Rectal smooth muscle tissue (tissue), 1 donor: Measurements from ENCODE around the gene ZC3H15.
"Not testable (repeated sequence)": the region's sequence is repeated elsewhere in the genome, so short reads cannot be mapped to it uniquely, and the experiment has no call there.

Experiments used
- H3K27ac ChIP-seq: one replicate; pipeline ENCODE4 v1.7.0; 2013; ENCODE audit warnings: low read depth, low read length, inconsistent platforms
- H3K27me3 ChIP-seq: one replicate; pipeline ENCODE4 v1.7.0; 2013; ENCODE audit warnings: low read length; ENCODE audit not compliant: control insufficient read depth, insufficient read depth
- H3K36me3 ChIP-seq: one replicate; pipeline ENCODE4 v1.7.0; 2013; ENCODE audit warnings: low read length; ENCODE audit not compliant: control insufficient read depth, insufficient read depth
- H3K4me1 ChIP-seq: one replicate; pipeline ENCODE4 v1.7.0; 2013; ENCODE audit warnings: low read length; ENCODE audit not compliant: control insufficient read depth, insufficient read depth
- H3K4me3 ChIP-seq: one replicate; pipeline ENCODE4 v1.7.0; 2013; ENCODE audit warnings: low read length
- H3K9ac ChIP-seq: one replicate; pipeline ENCODE4 v1.7.0; 2013; ENCODE audit warnings: low read length

Gene ZC3H15

GRCh38 chr2:186485871-186486650 is at the start of gene ZC3H15:
Gene ZC3H15, plus strand, starts transcription at chr2:186486260. Its CDS starts 123 bp downstream, at chr2:186486383.
- Histone ChIP-seq H3K4me1 (peaks cover 10% of the 10 kb centered on the region), H3K36me3 (peaks cover 2% of the 10 kb centered on the region)

GRCh38 chr2:186437719-186438118 is 48.3 kb upstream of the ZC3H15 start:
- H3K9ac ChIP-seq = no peak overlapping the region
- H3K4me1 ChIP-seq = no peaks in the 10 kb centered on the region
- H3K36me3 ChIP-seq = peaks cover 6% of the 10 kb centered on the region
- no peaks in the 10 kb centered on the region for H3K27me3 ChIP-seq
- no peak overlapping the region for H3K27ac ChIP-seq
- H3K4me3 ChIP-seq = no peak overlapping the region

More at GRCh38 chr2:186485871-186486650, at the start of gene ZC3H15:
- no peaks in the 10 kb centered on the region for H3K27me3 ChIP-seq
- peak within 1 kb of the TSS; percentile 79 for H3K27ac ChIP-seq
- H3K9ac ChIP-seq = peak within 1 kb of the TSS; percentile 72
- H3K4me3 ChIP-seq = peak within 1 kb of the TSS; percentile 98

- not testable (repeated sequence) for H3K4me3 ChIP-seq, H3K9ac ChIP-seq, H3K27me3 ChIP-seq, H3K36me3 ChIP-seq, H3K4me1 ChIP-seq, H3K27ac ChIP-seq
Measured at GRCh38 chr2:186439673-186440095, 46.4 kb upstream of the ZC3H15 start.

GRCh38 chr2:186440506-186440905 is 45.6 kb upstream of the ZC3H15 start:
- Histone ChIP-seq H3K27me3 (no peaks in the 10 kb centered on the region), H3K27ac (no peak overlapping the region), H3K4me1 (no peaks in the 10 kb centered on the region), H3K4me3 (no peak overlapping the region), H3K9ac (no peak overlapping the region), H3K36me3 (peaks cover 5% of the 10 kb centered on the region)

- Histone ChIP-seq H3K4me1 (no peaks in the 10 kb centered on the region), H3K27ac (no peak overlapping the region), H3K9ac (no peak overlapping the region)
Measured at GRCh38 chr2:186442885-186443284, 43.2 kb upstream of the ZC3H15 start.

GRCh38 chr2:186443851-186444250 is 42.2 kb upstream of the ZC3H15 start:
- Histone ChIP-seq H3K4me1 (no peaks in the 10 kb centered on the region), H3K27me3 (no peaks in the 10 kb centered on the region), H3K27ac (no peak overlapping the region), H3K4me3 (no peak overlapping the region), H3K9ac (no peak overlapping the region), H3K36me3 (no peaks in the 10 kb centered on the region)

More at GRCh38 chr2:186442885-186443284, 43.2 kb upstream of the ZC3H15 start:
- Histone ChIP-seq H3K27me3 (no peaks in the 10 kb centered on the region), H3K4me3 (no peak overlapping the region), H3K36me3 (no peaks in the 10 kb centered on the region)

- H3K9ac ChIP-seq = no peak overlapping the region
- H3K4me1 ChIP-seq = no peaks in the 10 kb centered on the region
- no peak overlapping the region for H3K27ac ChIP-seq
- H3K27me3 ChIP-seq = no peaks in the 10 kb centered on the region
- H3K4me3 ChIP-seq = no peak overlapping the region
- no peaks in the 10 kb centered on the region for H3K36me3 ChIP-seq
Measured at GRCh38 chr2:186445506-186445905, 40.6 kb upstream of the ZC3H15 start.

GRCh38 chr2:186455613-186456012 is 30.4 kb upstream of the ZC3H15 start:
- no peaks in the 10 kb centered on the region for H3K4me1 ChIP-seq
- H3K27me3 ChIP-seq = no peaks in the 10 kb centered on the region
- H3K36me3 ChIP-seq = no peaks in the 10 kb centered on the region
- H3K4me3 ChIP-seq = no peak overlapping the region
- H3K27ac ChIP-seq = no peak overlapping the region
- H3K9ac ChIP-seq = no peak overlapping the region

GRCh38 chr2:186456941-186457340 is 29.1 kb upstream of the ZC3H15 start:
- no peak overlapping the region for H3K4me3 ChIP-seq
- H3K36me3 ChIP-seq = no peaks in the 10 kb centered on the region
- no peak overlapping the region for H3K9ac ChIP-seq
- no peak overlapping the region for H3K27ac ChIP-seq
- no peaks in the 10 kb centered on the region for H3K4me1 ChIP-seq
- H3K27me3 ChIP-seq = no peaks in the 10 kb centered on the region

GRCh38 chr2:186457908-186458307 is 28.2 kb upstream of the ZC3H15 start:
- H3K9ac ChIP-seq = no peak overlapping the region
- H3K27ac ChIP-seq = no peak overlapping the region
- H3K36me3 ChIP-seq = no peaks in the 10 kb centered on the region
- no peaks in the 10 kb centered on the region for H3K4me1 ChIP-seq
- H3K27me3 ChIP-seq = no peaks in the 10 kb centered on the region
- H3K4me3 ChIP-seq = no peak overlapping the region

- Histone ChIP-seq H3K27ac (no peak overlapping the region), H3K9ac (no peak overlapping the region), H3K27me3 (no peaks in the 10 kb centered on the region), H3K36me3 (no peaks in the 10 kb centered on the region), H3K4me3 (no peak overlapping the region), H3K4me1 (no peaks in the 10 kb centered on the region)
Measured at GRCh38 chr2:186459009-186459408, 27.1 kb upstream of the ZC3H15 start.

GRCh38 chr2:186460465-186460864 is 25.6 kb upstream of the ZC3H15 start:
- H3K9ac ChIP-seq = no peak overlapping the region
- H3K27me3 ChIP-seq = no peaks in the 10 kb centered on the region
- no peak overlapping the region for H3K27ac ChIP-seq
- H3K4me3 ChIP-seq = no peak overlapping the region
- no peaks in the 10 kb centered on the region for H3K4me1 ChIP-seq
- H3K36me3 ChIP-seq = no peaks in the 10 kb centered on the region

- no peak overlapping the region for H3K27ac ChIP-seq
- no peak overlapping the region for H3K9ac ChIP-seq
- no peak overlapping the region for H3K4me3 ChIP-seq
- H3K4me1 ChIP-seq = no peaks in the 10 kb centered on the region
- no peaks in the 10 kb centered on the region for H3K27me3 ChIP-seq
- H3K36me3 ChIP-seq = no peaks in the 10 kb centered on the region
Measured at GRCh38 chr2:186466743-186467142, 19.3 kb upstream of the ZC3H15 start.
